ENCODE measurements around the gene PGAM1.
"Not testable (repeated sequence)": the region's sequence is repeated elsewhere in the genome, so short reads cannot be mapped to it uniquely, and the experiment has no call there.

Gene PGAM1

DNA sequence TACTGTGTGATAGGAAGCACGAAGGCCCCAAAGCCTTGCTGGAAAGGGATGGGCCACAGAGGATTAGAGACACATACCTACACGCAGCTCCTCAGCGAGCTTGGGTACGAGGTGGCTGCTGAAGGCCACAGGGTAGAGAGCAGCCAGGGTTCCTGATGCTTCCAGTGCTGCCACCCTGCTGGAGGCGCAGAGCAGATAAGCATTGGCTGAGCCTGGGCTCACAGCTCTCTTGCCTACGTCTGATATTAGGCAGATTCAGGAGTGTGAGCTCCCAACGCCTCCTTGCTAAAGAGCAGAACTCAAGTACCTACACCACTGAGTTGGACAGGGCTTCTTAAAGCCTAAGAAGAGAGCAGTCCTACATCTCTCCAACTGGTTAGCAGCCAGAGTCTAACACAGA lies 40.0 kb downstream of the PGAM1 start:
- TF ChIP-seq, protein P1, sequence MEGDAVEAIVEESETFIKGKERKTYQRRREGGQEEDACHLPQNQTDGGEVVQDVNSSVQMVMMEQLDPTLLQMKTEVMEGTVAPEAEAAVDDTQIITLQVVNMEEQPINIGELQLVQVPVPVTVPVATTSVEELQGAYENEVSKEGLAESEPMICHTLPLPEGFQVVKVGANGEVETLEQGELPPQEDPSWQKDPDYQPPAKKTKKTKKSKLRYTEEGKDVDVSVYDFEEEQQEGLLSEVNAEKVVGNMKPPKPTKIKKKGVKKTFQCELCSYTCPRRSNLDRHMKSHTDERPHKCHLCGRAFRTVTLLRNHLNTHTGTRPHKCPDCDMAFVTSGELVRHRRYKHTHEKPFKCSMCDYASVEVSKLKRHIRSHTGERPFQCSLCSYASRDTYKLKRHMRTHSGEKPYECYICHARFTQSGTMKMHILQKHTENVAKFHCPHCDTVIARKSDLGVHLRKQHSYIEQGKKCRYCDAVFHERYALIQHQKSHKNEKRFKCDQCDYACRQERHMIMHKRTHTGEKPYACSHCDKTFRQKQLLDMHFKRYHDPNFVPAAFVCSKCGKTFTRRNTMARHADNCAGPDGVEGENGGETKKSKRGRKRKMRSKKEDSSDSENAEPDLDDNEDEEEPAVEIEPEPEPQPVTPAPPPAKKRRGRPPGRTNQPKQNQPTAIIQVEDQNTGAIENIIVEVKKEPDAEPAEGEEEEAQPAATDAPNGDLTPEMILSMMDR (conservative IDR thresholded peaks at IDR 0.05; ENCODE audit: low read depth, low read length): no peak
- H3K4me3 ChIP-seq (ENCODE audit: low read length): no peak overlapping the region
- DNase-seq (ENCODE audit: low read depth): no peak

DNA sequence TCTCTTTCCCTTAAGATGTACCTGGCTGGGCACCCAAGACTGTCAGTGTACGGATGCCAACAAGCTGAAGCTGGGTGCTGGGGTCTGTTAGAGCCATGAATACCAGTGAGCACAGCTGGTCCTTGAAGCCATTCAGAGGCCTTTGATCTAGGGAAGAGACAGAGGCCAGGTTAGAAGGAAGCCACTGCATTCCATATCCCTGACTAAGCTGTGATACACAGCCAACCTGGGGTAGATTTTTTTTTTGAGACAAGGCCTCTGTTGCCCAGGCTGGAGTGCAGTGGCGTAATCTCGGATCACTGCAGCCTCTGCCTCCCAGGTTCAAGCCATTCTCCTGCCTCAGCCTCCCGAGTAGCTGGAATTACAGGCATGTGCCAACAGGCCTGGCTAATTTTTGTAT lies 40.8 kb downstream of the PGAM1 start:
- no peak for DNase-seq (ENCODE audit: low read depth)
- TF ChIP-seq, protein P1 (conservative IDR thresholded peaks at IDR 0.05; ENCODE audit: low read depth, low read length): no peak
- no peak overlapping the region for H3K4me3 ChIP-seq (ENCODE audit: low read length)

DNA sequence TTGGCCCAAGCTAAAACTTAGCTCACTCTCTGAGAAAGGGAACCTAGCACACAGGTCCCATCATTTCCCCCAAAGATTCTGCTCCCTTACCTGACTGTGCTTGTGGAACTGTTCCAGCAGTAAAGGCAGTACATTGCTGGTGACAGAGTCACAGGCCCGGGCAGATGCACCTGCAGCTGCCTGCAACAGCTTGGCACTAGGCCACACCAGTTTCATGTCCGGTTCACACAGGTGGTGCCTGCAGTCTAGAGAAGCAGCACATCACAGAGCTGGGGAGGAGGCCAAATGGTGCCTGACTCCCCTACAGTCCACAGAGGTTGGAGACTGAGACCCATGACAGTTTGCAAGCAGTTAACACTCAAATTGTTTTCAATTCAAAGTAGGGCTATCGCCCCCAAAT lies 42.2 kb downstream of the PGAM1 start:
- H3K4me3 ChIP-seq (ENCODE audit: low read length): no peak overlapping the region
- DNase-seq (ENCODE audit: low read depth): no peak
- TF ChIP-seq, protein P1 (conservative IDR thresholded peaks at IDR 0.05; ENCODE audit: low read depth, low read length): no peak

DNA sequence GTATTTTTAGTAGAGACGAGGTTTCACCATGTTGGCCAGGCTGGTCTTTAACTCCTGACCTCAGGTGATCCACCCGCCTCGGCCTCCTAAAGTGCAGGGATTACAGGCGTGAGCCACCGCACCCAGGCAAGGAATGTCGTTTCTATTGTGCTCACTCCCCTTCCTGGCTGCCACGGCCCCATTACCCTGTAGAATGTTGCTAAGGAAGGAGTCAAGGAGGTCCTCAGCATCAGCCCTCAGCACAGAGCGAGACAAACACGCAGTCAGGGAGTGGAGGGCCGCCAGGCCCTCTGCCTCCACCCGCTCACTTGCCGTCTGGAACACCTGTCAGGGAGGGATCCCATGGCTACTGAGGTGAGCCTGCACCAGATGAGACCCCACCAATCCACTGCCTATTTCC lies 42.8 kb downstream of the PGAM1 start:
- H3K4me3 ChIP-seq (ENCODE audit: low read length); DNase-seq (ENCODE audit: low read depth): not testable (repeated sequence)

DNA sequence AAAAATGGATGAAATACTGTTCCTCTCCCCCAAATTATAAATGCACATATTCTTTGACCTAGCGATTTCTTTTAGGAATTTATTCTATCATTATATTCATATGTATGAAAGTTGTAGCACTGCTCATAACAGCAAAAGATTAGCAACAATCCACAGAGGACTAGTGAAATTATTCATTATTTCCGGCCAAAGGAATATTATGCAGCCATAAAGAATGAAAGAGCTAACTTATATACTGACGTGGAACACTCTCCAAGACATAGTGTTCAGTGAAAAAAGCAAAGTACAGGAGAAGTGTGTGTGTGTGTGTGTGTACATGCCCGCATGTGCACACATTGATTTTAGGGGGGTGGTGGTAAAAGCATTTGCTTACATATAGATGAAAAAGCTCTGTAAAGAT lies 48.9 kb downstream of the PGAM1 start:
- DNase-seq (ENCODE audit: low read depth): no peak
- no peak overlapping the region for H3K4me3 ChIP-seq (ENCODE audit: low read length)
- TF ChIP-seq, protein P1 (conservative IDR thresholded peaks at IDR 0.05; ENCODE audit: low read depth, low read length): no peak

DNA sequence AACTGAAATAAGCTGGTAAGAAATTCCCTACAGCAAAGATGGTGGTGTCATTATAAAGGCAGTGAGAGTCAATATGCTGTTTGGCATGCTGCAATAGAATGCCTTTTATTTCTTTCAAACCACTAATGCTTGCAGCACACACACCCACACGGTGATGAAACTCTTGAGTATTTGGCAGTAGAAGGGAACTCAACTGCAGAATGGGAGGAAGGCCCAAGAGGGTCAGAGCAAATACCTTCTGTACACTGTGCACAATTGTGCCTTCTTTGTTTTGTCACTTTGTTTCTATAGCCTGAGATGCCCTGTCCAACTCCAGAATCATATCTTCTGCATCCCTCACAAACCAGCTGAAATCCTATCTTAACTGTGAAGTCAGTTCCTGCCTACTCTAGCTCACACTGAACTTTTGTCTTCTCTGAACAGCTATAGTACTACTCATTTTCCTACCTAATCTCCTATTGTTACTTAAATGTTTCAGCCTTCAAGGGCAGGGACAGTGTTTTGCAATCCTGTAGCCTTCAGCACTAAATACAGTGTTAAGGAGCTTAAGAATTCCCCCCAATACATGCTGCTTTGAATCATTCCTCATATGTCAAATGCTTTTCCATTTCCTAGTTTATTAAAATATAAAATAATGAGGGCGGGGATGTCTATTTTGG lies 50.1 kb downstream of the PGAM1 start:
- DNase-seq (ENCODE audit: low read depth): no peak
- TF ChIP-seq, protein P1 (conservative IDR thresholded peaks at IDR 0.05; ENCODE audit: low read depth, low read length): no peak
- H3K4me3 ChIP-seq (ENCODE audit: low read length): no peak overlapping the region

DNA sequence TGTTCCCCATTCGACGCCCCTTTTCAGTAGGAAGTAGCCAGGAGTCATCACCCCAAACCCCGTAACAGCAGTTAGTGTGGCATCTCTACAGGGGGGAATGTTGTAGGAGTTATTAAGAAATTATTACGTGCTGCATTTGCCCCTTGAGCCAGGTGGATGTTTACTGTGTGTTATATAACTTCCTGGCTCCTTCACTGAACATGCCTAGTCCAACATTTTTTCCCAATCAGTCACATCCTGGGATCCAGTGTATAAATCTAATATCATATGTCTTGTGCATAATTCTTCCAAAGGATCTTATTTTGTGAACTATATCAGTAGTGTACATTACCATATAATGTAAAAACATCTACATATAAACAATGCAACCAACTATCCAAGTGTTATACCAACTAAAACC lies 53.4 kb downstream of the PGAM1 start:
- not testable (repeated sequence) for DNase-seq (ENCODE audit: low read depth); H3K4me3 ChIP-seq (ENCODE audit: low read length)

DNA sequence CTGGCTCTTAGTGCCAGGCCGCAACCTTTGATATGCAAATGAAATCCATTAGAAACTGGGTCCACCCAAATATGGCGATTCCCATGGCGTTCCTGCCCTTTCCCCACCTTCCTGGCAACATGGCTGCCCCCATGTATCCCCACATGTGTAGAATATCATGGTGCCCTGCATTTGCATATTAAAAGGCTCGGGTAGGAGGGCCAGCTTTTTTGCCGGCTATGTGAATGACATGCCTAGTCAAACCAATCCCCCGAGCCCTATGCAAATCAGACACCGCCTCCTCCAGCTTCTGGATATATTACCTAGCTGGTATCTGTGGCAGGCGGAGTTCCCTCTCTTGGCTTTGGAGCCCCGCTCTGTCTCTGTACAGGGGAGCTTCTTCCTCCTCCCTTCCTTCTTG lies 53.9 kb downstream of the PGAM1 start:
- DNase-seq (ENCODE audit: low read depth): no peak
- no peak overlapping the region for H3K4me3 ChIP-seq (ENCODE audit: low read length)
- TF ChIP-seq, protein P1 (conservative IDR thresholded peaks at IDR 0.05; ENCODE audit: low read depth, low read length): no peak
